HEK293 (cell line): ENCODE data around the gene TCIRG1.

Experiments used
- BCL11A ChIP-seq: fragments of 450-650 bp; formaldehyde crosslinking; IDR thresholded peaks from 2 replicates; pipeline ENCODE4 v1.5.1; 2016; ENCODE audit warnings: low read depth, missing biosample characterization, missing genetic modification characterization
- CTCF ChIP-seq: fragments of 450-650 bp; formaldehyde crosslinking; IDR thresholded peaks from 2 replicates; pipeline ENCODE4 v1.5.1; 2016; ENCODE audit warnings: missing biosample characterization, missing genetic modification characterization

GRCh38 chr11:68089679-68090078 is 50.9 kb downstream of the TCIRG1 start:
- no peak for TF ChIP-seq BCL11A
- no peak for TF ChIP-seq CTCF (tag by site-specific recombination)
